OCI-LY7 (cell line): ENCODE measurements around the gene SPATA6L. TPM values are rescaled to one million over a fixed set of nuclear protein-coding genes. Genes with fewer than 3 reads are reported as not detected.

ENCODE experiments used
- BruUV-seq: library from RNA; stranded (reverse); fragments of 400-500 nt; replicated peaks from 2 replicates; lab custom pipeline; 2021; lab: Mats Ljungman, UMichigan
- CTCF ChIA-PET: fragments of 300-600 bp; sonication (Branson Sonifier 250); formaldehyde crosslinking; loops from one replicate; lab custom pipeline; 2022; ENCODE audit warnings: antibody characterized with exemption; ENCODE audit not compliant: unreplicated experiment; lab: Charles Lee
- POLR2A ChIA-PET: fragments of 300-600 bp; sonication (Branson Sonifier 250); formaldehyde crosslinking; loops from one replicate; lab custom pipeline; 2022; ENCODE audit warnings: antibody characterized with exemption; lab: Charles Lee
- DNase-seq: peaks from one replicate; pipeline ENCODE4 v3.0.0-alpha.2; 2015; ENCODE audit warnings: low spot score
- H2AFZ ChIP-seq: fragments of 200-600 bp; sonication (generic), shearing (Covaris generic); 2 replicates; pipeline ENCODE4 v1.6.1; 2014; ENCODE audit warnings: mild to moderate bottlenecking, antibody characterized with exemption, low read length, moderate library complexity
- H3K27ac ChIP-seq: fragments of 200-600 bp; sonication (generic); 2 replicates; pipeline ENCODE4 v1.5.1; 2014; ENCODE audit warnings: mixed run types, low read depth, mild to moderate bottlenecking, moderate library complexity, low read length, inconsistent platforms; ENCODE audit not compliant: poor library complexity, severe bottlenecking
- H3K36me3 ChIP-seq: fragments of 200-600 bp; sonication (generic); 2 replicates; pipeline ENCODE4 v1.6.1; 2014; ENCODE audit warnings: mild to moderate bottlenecking, antibody characterized with exemption, low read length, moderate library complexity, mixed read lengths; ENCODE audit not compliant: insufficient read depth
- H3K4me1 ChIP-seq: fragments of 200-600 bp; sonication (generic); 2 replicates; pipeline ENCODE4 v1.5.1; 2014; ENCODE audit warnings: mild to moderate bottlenecking, low read length; ENCODE audit not compliant: insufficient read depth, poor library complexity, severe bottlenecking
- H3K4me2 ChIP-seq: fragments of 200-600 bp; sonication (generic); 2 replicates; pipeline ENCODE4 v1.6.1; 2014; ENCODE audit warnings: mild to moderate bottlenecking, low read length
- H3K4me3 ChIP-seq: fragments of 200-600 bp; sonication (generic); 2 replicates; pipeline ENCODE4 v1.5.1; 2014; ENCODE audit warnings: mild to moderate bottlenecking, low read depth, low read length; ENCODE audit not compliant: poor library complexity, severe bottlenecking
- H3K79me2 ChIP-seq: fragments of 200-600 bp; sonication (generic); 2 replicates; pipeline ENCODE4 v1.6.1; 2016; ENCODE audit warnings: low read depth, mild to moderate bottlenecking, low read length, moderate library complexity, mixed read lengths; ENCODE audit not compliant: insufficient read depth
- H3K9me2 ChIP-seq: fragments of 200-600 bp; sonication (generic); 2 replicates; pipeline ENCODE4 v1.6.1; 2016; ENCODE audit warnings: mild to moderate bottlenecking, low read length, mixed read lengths; ENCODE audit not compliant: insufficient read depth
- H3K9me3 ChIP-seq: fragments of 200-600 bp; sonication (generic); 2 replicates; pipeline ENCODE4 v1.6.1; 2014; ENCODE audit warnings: mild to moderate bottlenecking, mixed run types, low read length, mixed read lengths
- H4K20me1 ChIP-seq: fragments of 200-600 bp; sonication (generic); 2 replicates; pipeline ENCODE4 v1.6.1; 2014; ENCODE audit warnings: mild to moderate bottlenecking, antibody characterized with exemption, low read length, moderate library complexity, mixed read lengths; ENCODE audit not compliant: insufficient read depth
- EZH2phosphoT487 ChIP-seq: fragments of 200-600 bp; sonication (generic); IDR thresholded peaks from 2 replicates; pipeline ENCODE4 v1.6.1; 2018; ENCODE audit warnings: low read depth, borderline replicate concordance, mild to moderate bottlenecking, mixed run types, antibody characterized with exemption, low read length, moderate library complexity, mixed read lengths
- intact Hi-C: fragments of 100-400 bp; cut with micrococcal nuclease; formaldehyde crosslinking; loops from one replicate; pipeline ENCODE4 v1.10.0; 2022; ENCODE audit not compliant: unreplicated experiment
- total RNA-seq, 2 experiments: library from RNA; depleted of rRNA in 1 of 2; stranded (reverse); fragments of >200 nt in 1 of 2; shearing (Covaris generic) in 1 of 2; gene quantifications; 2 replicates each; pipeline ENCODE4 v1.2.3, GENCODE V29; 2014 to 2022
- TF ChIP-seq, protein P1 (sequence below): fragments of 200-600 bp; sonication (generic); conservative IDR thresholded peaks from 2 replicates; pipeline ENCODE4 v1.5.1; 2014; ENCODE audit warnings: mild to moderate bottlenecking, antibody characterized with exemption, low read length, moderate library complexity, mixed read lengths

The SPATA6L gene
- total RNA-seq, 2 experiments from 2014 or later: 0.49 TPM; not detected in 1

DNA sequence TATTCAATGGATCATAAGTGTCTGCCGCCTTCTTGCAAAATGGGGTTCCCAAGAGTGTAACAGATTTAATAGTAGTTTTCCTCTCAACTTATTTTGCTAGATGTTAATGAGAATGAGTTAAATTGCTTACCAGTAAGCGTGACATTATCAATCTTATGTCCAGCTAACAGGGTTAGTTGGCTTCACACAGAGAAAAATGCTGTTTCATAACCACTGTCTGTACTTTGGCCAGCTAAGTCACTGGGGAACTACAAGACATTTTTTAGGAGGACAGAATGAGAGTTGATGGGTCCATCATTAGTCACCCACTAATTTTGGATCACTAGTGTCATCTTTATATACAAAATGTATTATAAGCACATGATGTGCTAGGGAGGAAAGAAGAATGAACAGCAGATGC, 14.5 kb upstream of the SPATA6L start:
- peak overlapping the region; percentile 90 for H3K4me3 ChIP-seq
- peaks cover 17% of the 10 kb centered on the region for H3K36me3 ChIP-seq
- H2AFZ ChIP-seq: 0 out of 2 replicates have a peak overlapping the region, but pooled peaks have one; percentile 51
- H3K4me1 ChIP-seq: peaks cover 20% of the 10 kb centered on the region
- H4K20me1 ChIP-seq: 0 out of 2 replicates have a peak, but pooled peaks cover 3% of the 10 kb centered on the region
- CTCF ChIA-PET: no interaction called here
- no peaks in the 10 kb centered on the region for H3K9me3 ChIP-seq
- H3K9me2 ChIP-seq: no peaks in the 10 kb centered on the region
- BruUV-seq: no TSS peak
- peaks cover 32% of the 10 kb centered on the region for H3K79me2 ChIP-seq
- TF ChIP-seq EZH2phosphoT487: no peak
- TF ChIP-seq, protein P1, sequence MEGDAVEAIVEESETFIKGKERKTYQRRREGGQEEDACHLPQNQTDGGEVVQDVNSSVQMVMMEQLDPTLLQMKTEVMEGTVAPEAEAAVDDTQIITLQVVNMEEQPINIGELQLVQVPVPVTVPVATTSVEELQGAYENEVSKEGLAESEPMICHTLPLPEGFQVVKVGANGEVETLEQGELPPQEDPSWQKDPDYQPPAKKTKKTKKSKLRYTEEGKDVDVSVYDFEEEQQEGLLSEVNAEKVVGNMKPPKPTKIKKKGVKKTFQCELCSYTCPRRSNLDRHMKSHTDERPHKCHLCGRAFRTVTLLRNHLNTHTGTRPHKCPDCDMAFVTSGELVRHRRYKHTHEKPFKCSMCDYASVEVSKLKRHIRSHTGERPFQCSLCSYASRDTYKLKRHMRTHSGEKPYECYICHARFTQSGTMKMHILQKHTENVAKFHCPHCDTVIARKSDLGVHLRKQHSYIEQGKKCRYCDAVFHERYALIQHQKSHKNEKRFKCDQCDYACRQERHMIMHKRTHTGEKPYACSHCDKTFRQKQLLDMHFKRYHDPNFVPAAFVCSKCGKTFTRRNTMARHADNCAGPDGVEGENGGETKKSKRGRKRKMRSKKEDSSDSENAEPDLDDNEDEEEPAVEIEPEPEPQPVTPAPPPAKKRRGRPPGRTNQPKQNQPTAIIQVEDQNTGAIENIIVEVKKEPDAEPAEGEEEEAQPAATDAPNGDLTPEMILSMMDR: no peak
- intact Hi-C loops: no loop called here
- peak overlapping the region; percentile 88 for H3K4me2 ChIP-seq
- H3K27ac ChIP-seq: no peak overlapping the region
- POLR2A ChIA-PET: interaction anchor here (0.6 to 1.0 kb wide), 4 partner anchors 60 to 1864 kb away, joined by 3 to 4 read pairs (median 3); no protein-coding TSS in a partner anchor
- no peak for DNase-seq

DNA sequence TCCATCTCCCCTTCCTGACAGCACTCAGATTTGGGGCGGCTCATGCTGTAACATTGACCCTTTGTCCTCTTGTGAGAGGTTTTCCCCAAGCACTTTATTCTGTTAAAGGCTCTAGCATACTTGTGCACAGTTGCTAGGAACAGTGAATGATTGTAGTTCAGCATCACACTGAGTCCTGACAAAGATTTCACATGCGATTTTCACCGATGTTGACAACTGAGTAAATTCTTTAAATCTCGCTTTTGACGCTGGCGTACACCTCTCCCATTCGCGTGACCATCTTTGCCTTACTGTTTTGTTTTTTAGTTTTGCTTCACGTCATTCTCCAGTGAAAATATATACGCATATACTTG, 13.9 kb upstream of the SPATA6L start:
- H3K79me2 ChIP-seq: peaks cover 32% of the 10 kb centered on the region
- POLR2A ChIA-PET: interaction anchor here (0.6 to 1.0 kb wide), 2 partner anchors 39 to 67 kb away, joined by 3 read pairs; no protein-coding TSS in a partner anchor
- BruUV-seq: no TSS peak

More for the DNA sequence above, 13.9 kb upstream of the SPATA6L start:
- Histone ChIP-seq H3K36me3 (peaks cover 11% of the 10 kb centered on the region; the same call in 1 of the 2 replicates), H3K9me3 (no peaks in the 10 kb centered on the region), H4K20me1 (no peaks in the 10 kb centered on the region), H2AFZ (peak overlapping the region; percentile 51), H3K4me3 (peak overlapping the region; percentile 90), H3K27ac (peak overlapping the region; percentile 80), H3K4me1 (peaks cover 20% of the 10 kb centered on the region), H3K9me2 (no peaks in the 10 kb centered on the region), H3K4me2 (peak overlapping the region; percentile 88)
- TF ChIP-seq EZH2phosphoT487: no peak
- TF ChIP-seq, protein P1: no peak
- intact Hi-C loops: no loop called here
- peak; percentile 23 for DNase-seq
- CTCF ChIA-PET: no interaction called here
